ENCODE results near the gene SLC22A14. TPM values are rescaled to one million over a fixed set of nuclear protein-coding genes. Genes with fewer than 3 reads are reported as not detected.

SLC22A14 gene, protein sequence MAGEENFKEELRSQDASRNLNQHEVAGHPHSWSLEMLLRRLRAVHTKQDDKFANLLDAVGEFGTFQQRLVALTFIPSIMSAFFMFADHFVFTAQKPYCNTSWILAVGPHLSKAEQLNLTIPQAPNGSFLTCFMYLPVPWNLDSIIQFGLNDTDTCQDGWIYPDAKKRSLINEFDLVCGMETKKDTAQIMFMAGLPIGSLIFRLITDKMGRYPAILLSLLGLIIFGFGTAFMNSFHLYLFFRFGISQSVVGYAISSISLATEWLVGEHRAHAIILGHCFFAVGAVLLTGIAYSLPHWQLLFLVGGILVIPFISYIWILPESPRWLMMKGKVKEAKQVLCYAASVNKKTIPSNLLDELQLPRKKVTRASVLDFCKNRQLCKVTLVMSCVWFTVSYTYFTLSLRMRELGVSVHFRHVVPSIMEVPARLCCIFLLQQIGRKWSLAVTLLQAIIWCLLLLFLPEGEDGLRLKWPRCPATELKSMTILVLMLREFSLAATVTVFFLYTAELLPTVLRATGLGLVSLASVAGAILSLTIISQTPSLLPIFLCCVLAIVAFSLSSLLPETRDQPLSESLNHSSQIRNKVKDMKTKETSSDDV
- under 1 TPM in 2 of 7 donors, not detected in 5; 0.19 to 0.60 TPM for total RNA-seq
- under 1 TPM in 2 of 3 donors, not detected in 1; 0.04 to 0.17 TPM for polyA plus RNA-seq
- long read RNA-seq, donor 1 = 0 reads
- long read RNA-seq, donor 2 = 0 reads

DNA sequence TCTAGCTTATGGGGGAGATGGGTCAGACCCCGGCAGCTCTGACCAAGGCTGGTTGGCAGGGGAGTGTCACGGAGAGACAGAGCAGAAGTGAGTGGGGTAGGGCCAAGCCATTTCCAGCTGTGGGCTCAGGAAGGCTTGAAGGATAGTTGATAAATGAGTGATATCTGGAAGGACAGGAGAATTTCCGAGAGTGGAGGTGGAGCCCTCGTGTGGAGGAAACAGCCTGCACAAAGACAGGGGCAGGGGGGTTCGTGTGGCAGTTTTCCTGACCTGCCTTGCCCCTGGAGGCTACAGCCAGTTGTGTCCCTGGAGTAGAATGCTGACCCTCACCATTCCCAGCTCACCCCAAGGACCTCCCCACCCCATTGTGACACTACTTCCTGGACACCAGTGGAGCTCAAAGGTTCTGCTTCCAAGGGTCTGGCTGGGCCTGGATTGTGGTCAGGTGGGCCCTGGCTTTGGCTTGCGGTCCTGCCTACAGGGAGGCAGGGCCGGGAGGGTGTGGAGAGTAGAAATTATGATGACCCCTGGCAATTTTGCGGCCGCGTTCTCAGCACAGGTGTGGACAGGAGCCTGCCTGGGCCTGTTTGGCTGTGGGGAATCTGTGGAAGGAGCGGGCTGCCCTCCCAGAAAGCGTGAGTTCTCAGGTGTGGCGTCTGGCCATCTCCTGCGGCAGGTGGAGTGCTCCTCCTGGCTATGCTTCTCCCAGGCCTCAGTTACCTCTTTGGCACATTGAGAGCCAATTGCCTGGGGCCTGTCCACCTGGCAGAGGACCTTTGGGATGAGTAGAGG, at the start of gene SLC22A14:
TSS of gene SLC22A14 (plus strand) at position 400 of the 792 bp plus-strand sequence. CDS start 23,733 bp downstream, outside the sequence.
- peaks cover 0 to 5% (median 0%) of the 10 kb centered on the region in 8 donors for H3K9me3 ChIP-seq
- peaks cover 0 to 11% (median 0%) of the 10 kb centered on the region in 6 donors for H3K4me1 ChIP-seq
- intact Hi-C loops (cut with DNase I; ENCODE audit: low total_unique reads) = no loop called here
- TF ChIP-seq, protein P1, sequence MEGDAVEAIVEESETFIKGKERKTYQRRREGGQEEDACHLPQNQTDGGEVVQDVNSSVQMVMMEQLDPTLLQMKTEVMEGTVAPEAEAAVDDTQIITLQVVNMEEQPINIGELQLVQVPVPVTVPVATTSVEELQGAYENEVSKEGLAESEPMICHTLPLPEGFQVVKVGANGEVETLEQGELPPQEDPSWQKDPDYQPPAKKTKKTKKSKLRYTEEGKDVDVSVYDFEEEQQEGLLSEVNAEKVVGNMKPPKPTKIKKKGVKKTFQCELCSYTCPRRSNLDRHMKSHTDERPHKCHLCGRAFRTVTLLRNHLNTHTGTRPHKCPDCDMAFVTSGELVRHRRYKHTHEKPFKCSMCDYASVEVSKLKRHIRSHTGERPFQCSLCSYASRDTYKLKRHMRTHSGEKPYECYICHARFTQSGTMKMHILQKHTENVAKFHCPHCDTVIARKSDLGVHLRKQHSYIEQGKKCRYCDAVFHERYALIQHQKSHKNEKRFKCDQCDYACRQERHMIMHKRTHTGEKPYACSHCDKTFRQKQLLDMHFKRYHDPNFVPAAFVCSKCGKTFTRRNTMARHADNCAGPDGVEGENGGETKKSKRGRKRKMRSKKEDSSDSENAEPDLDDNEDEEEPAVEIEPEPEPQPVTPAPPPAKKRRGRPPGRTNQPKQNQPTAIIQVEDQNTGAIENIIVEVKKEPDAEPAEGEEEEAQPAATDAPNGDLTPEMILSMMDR (IDR thresholded peaks at IDR 0.05 in 8 of 11, conservative IDR thresholded peaks at IDR 0.05 in 3 of 11) = no peak
- TF ChIP-seq POLR2A (IDR thresholded peaks at IDR 0.05) (no peak), POLR2AphosphoS5 (IDR thresholded peaks at IDR 0.05) (no peak)
- WGBS, 5 donors = 82 to 93% (median 91%) methylated on average over 14 of the region's 14 CpGs
- DNase-seq = no peak
- peaks cover 0 to 6% (median 0%) of the 10 kb centered on the region in 6 donors for H3K36me3 ChIP-seq
- H3K27me3 ChIP-seq (replicated peaks in 1 of 7) = no peaks in the 10 kb centered on the region
- no peak within 1 kb of the TSS for H3K4me3 ChIP-seq
- peak within 1 kb of the TSS in 4 of 8 donors; percentile 22 to 76 (median 48) for H3K27ac ChIP-seq

DNA sequence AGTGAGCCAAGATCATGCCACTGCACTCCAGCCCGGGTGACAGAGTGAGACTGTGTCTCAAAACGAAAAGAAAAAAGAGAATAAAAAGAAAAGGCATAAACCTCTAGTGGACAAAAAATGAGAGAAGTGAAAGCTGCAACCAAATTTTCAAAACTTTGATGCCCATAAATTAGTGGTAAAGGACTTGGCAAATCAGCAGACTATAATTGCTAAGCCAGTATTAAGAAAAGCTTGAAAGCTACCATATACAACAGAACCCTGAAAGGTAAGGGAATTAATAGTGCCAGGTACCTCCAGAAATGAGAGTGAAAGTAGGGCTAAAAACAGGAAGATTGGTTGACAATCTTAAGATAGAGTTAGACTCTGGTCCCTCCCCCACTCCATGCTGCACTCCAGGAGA, 49.4 kb upstream of the SLC22A14 start:
- intact Hi-C loops (cut with DNase I; ENCODE audit: low total_unique reads) = no loop called here
- no peak overlapping the region for H3K27ac ChIP-seq
- peaks cover 0 to 14% (median 0%) of the 10 kb centered on the region in 6 donors for H3K4me1 ChIP-seq
- H3K36me3 ChIP-seq = peaks cover 3 to 92% (median 36%) of the 10 kb centered on the region in 6 donors
- no peaks in the 10 kb centered on the region for H3K27me3 ChIP-seq (replicated peaks in 1 of 7)
- TF ChIP-seq POLR2A (IDR thresholded peaks at IDR 0.05) = no peak
- no peak for DNase-seq
- WGBS, 5 donors = 67 to 86% (median 81%) methylated on average over 2 of the region's 2 CpGs
- no peak overlapping the region for H3K4me3 ChIP-seq
- peaks cover 0 to 16% (median 12%) of the 10 kb centered on the region in 8 donors for H3K9me3 ChIP-seq

DNA sequence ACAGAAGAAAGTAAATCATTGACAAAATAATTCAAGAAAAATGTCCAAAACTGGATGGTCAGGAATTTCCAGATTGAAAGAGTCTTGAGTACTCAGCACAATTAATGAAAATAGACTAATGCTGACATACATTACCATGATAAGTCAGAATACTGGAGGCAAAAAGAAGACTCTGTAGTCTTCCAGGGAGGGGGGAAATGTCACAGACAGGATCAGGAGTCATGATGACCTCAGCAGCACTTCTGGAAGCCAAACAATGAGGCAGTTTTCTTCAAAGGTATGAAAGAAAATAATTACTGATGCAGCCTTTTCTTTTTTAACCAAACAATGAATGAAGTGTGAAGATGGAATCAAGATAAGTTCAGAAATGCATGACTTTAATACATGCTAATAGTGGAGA, 46.6 kb upstream of the SLC22A14 start:
- no peak for DNase-seq

More for the DNA sequence above, 46.6 kb upstream of the SLC22A14 start:
- no peak overlapping the region for H3K27ac ChIP-seq
- H3K36me3 ChIP-seq = peaks cover 3 to 100% (median 50%) of the 10 kb centered on the region in 6 donors
- no peak overlapping the region for H3K4me3 ChIP-seq
- no peaks in the 10 kb centered on the region for H3K4me1 ChIP-seq
- no peak for TF ChIP-seq POLR2A (IDR thresholded peaks at IDR 0.05)
- no peak for TF ChIP-seq POLR2AphosphoS5 (IDR thresholded peaks at IDR 0.05)
- TF ChIP-seq, protein P1 (IDR thresholded peaks at IDR 0.05 in 8 of 11, conservative IDR thresholded peaks at IDR 0.05 in 3 of 11) = no peak
- intact Hi-C loops (cut with DNase I; ENCODE audit: low total_unique reads) = no loop called here
- peaks cover 7 to 34% (median 29%) of the 10 kb centered on the region in 8 donors for H3K9me3 ChIP-seq
- H3K27me3 ChIP-seq (replicated peaks in 1 of 7) = no peaks in the 10 kb centered on the region

All from spleen (tissue), 13 donors.